GM19397 (cell line): ENCODE results near the gene TAF4B.
"Not testable (repeated sequence)": the region's sequence is repeated elsewhere in the genome, so short reads cannot be mapped to it uniquely, and the experiment has no call there.

Source experiments
- ATAC-seq: cut with Tn5 transposase; IDR thresholded peaks from one replicate; pipeline ENCODE4 v1.9.1; 2021; ENCODE audit warnings: mild to moderate bottlenecking, moderate library complexity; ENCODE audit not compliant: unreplicated experiment

TAF4B gene

GRCh38 chr18:26226229-26227050 is at the start of gene TAF4B:
Gene TAF4B, plus strand, starts transcription at chr18:26226445. Its CDS starts 489 bp downstream, at chr18:26226934.
- ATAC-seq = peak; percentile 92

GRCh38 chr18:26181343-26181826 is 44.9 kb upstream of the TAF4B start:
- peak; percentile 49 for ATAC-seq

- ATAC-seq = no peak
Measured at GRCh38 chr18:26183395-26184112, 42.7 kb upstream of the TAF4B start.

- ATAC-seq = no peak
Measured at GRCh38 chr18:26185267-26185666, 41.0 kb upstream of the TAF4B start.

- ATAC-seq = peak; percentile 88
Measured at GRCh38 chr18:26190506-26190905, 35.7 kb upstream of the TAF4B start.

GRCh38 chr18:26192233-26192632 is 34.0 kb upstream of the TAF4B start:
- ATAC-seq = no peak

GRCh38 chr18:26196605-26197004 is 29.6 kb upstream of the TAF4B start:
- no peak for ATAC-seq

- ATAC-seq = not testable (repeated sequence)
Measured at GRCh38 chr18:26202001-26202400, 24.2 kb upstream of the TAF4B start.

GRCh38 chr18:26205318-26205717 is 20.9 kb upstream of the TAF4B start:
- ATAC-seq = no peak

GRCh38 chr18:26206488-26206887 is 19.8 kb upstream of the TAF4B start:
- no peak for ATAC-seq

GRCh38 chr18:26207937-26208336 is 18.3 kb upstream of the TAF4B start:
- ATAC-seq = no peak

- ATAC-seq = no peak
Measured at GRCh38 chr18:26208977-26209376, 17.3 kb upstream of the TAF4B start.

- no peak for ATAC-seq
Measured at GRCh38 chr18:26210147-26210546, 16.1 kb upstream of the TAF4B start.

GRCh38 chr18:26215247-26215970 is 10.8 kb upstream of the TAF4B start:
- ATAC-seq = peak; percentile 93

GRCh38 chr18:26225022-26225693 is 1.1 kb upstream of the TAF4B start:
- no peak for ATAC-seq

- ATAC-seq = no peak
Measured at GRCh38 chr18:26225915-26226228, 373 bp upstream of the TAF4B start.

- ATAC-seq = no peak
Measured at GRCh38 chr18:26227051-26227670, 916 bp downstream of the TAF4B start.

- no peak for ATAC-seq
Measured at GRCh38 chr18:26228562-26229260, 2.5 kb downstream of the TAF4B start.

- ATAC-seq = no peak
Measured at GRCh38 chr18:26230497-26230896, 4.3 kb downstream of the TAF4B start.

GRCh38 chr18:26233208-26233607 is 7.0 kb downstream of the TAF4B start:
- ATAC-seq = no peak
